HepG2 (cell line): ENCODE data around the gene OSCP1. TPM values are rescaled to one million over a fixed set of nuclear protein-coding genes. Genes with fewer than 3 reads are reported as not detected.

ENCODE experiments used
- AGO2 ChIP-seq: fragments of 200-400 bp; formaldehyde crosslinking; optimal IDR thresholded peaks from 2 replicates; pipeline ENCODE3; 2017; ENCODE audit warnings: mild to moderate bottlenecking, low read depth, low read length, moderate library complexity
- BCL3 ChIP-seq: sonication (generic); formaldehyde crosslinking; IDR thresholded peaks from 2 replicates; pipeline ENCODE4 v1.5.1; 2020; ENCODE audit warnings: mild to moderate bottlenecking, missing genetic modification reagents, moderate library complexity
- FOXO1 ChIP-seq: sonication (generic); formaldehyde crosslinking; IDR thresholded peaks from 2 replicates; pipeline ENCODE4 v1.4.0; 2020; ENCODE audit warnings: missing genetic modification reagents
- HNF4G ChIP-seq, 2 experiments: sonication (generic) in 1 of 2; formaldehyde crosslinking in 1 of 2; IDR thresholded peaks; 2 replicates each; pipeline versions ENCODE4 v1.4.0 to v1.6.1; 2011 to 2020; ENCODE audit warnings: borderline replicate concordance in 2 of 2, low read depth in 2 of 2, mild to moderate bottlenecking in 2 of 2, low read length in 1 of 2, missing genetic modification reagents in 1 of 2, moderate library complexity in 1 of 2
- IKZF4 ChIP-seq: sonication (generic); formaldehyde crosslinking; IDR thresholded peaks from 2 replicates; pipeline ENCODE4 v1.5.1; 2020; ENCODE audit warnings: borderline replicate concordance, mild to moderate bottlenecking, low read depth, missing genetic modification reagents; ENCODE audit errors: not compliant biosample characterization
- JUND ChIP-seq: sonication (generic); formaldehyde crosslinking; IDR thresholded peaks from 2 replicates; pipeline ENCODE4 v1.8.0; 2022; ENCODE audit warnings: mild to moderate bottlenecking, missing genetic modification reagents
- KDM3A ChIP-seq: IDR thresholded peaks from 2 replicates; pipeline ENCODE4 v1.6.1; 2018; ENCODE audit warnings: low read depth, missing compliant biosample characterization
- KLF11 ChIP-seq: IDR thresholded peaks from 2 replicates; pipeline ENCODE4 v1.6.1; 2016; ENCODE audit warnings: missing compliant biosample characterization
- KLF6 ChIP-seq: IDR thresholded peaks from 2 replicates; pipeline ENCODE4 v1.8.0; 2016; ENCODE audit warnings: missing biosample characterization, missing genetic modification reagents
- RAD51 ChIP-seq: fragments of 450-650 bp; IDR thresholded peaks from 2 replicates; pipeline ENCODE4 v1.6.1; 2016; ENCODE audit warnings: borderline replicate concordance
- RFXAP ChIP-seq: sonication (generic); formaldehyde crosslinking; IDR thresholded peaks from 2 replicates; pipeline ENCODE4 v1.4.0; 2020; ENCODE audit warnings: missing genetic modification reagents, borderline replicate concordance
- SRSF1 ChIP-seq: fragments of 200-400 bp; formaldehyde crosslinking; optimal IDR thresholded peaks from 2 replicates; pipeline ENCODE3; 2017; ENCODE audit warnings: mild to moderate bottlenecking, low read depth, low read length, moderate library complexity
- STAT5B ChIP-seq: sonication (generic); formaldehyde crosslinking; IDR thresholded peaks from 2 replicates; pipeline ENCODE4 v1.4.0; 2020; ENCODE audit warnings: missing genetic modification reagents
- TRIM24 ChIP-seq: sonication (generic); formaldehyde crosslinking; IDR thresholded peaks from 2 replicates; pipeline ENCODE4 v1.8.0; 2022; ENCODE audit warnings: mild to moderate bottlenecking, missing genetic modification reagents
- U2AF1 ChIP-seq: fragments of 200-400 bp; formaldehyde crosslinking; optimal IDR thresholded peaks from 2 replicates; pipeline ENCODE3; 2017; ENCODE audit warnings: mild to moderate bottlenecking, low read depth, low read length
- ZNF263 ChIP-seq: sonication (generic); formaldehyde crosslinking; IDR thresholded peaks from 2 replicates; pipeline ENCODE4 v1.4.0; 2020; ENCODE audit warnings: missing genetic modification reagents
- ZNF570 ChIP-seq: sonication (generic); formaldehyde crosslinking; IDR thresholded peaks from 2 replicates; pipeline ENCODE4 v1.4.0; 2020; ENCODE audit warnings: mild to moderate bottlenecking, missing genetic modification reagents, borderline replicate concordance
- ZNF615 ChIP-seq: sonication (generic); formaldehyde crosslinking; IDR thresholded peaks from 2 replicates; pipeline ENCODE4 v1.5.0; 2020; ENCODE audit warnings: mild to moderate bottlenecking, missing genetic modification reagents, borderline replicate concordance
- polyA plus RNA-seq, 8 experiments: library from polyadenylated mRNA; depleted of rRNA in 3 of 8; stranded (reverse) in 7 of 8; unstranded in 1 of 8; fragments of >200 nt; fragmentation: Illumina TruSeq in 4 of 8; extraction: Trizol in 4 of 8; gene quantifications; 2 replicates each; pipeline versions ENCODE4 v1.2.1 to v1.2.3, GENCODE V29; 2011 to 2016; ENCODE audit warnings: low read depth in 4 of 8, missing spikeins in 1 of 8, mixed read lengths in 1 of 8; ENCODE audit not compliant: insufficient read depth in 1 of 8
- total RNA-seq, 5 experiments: library from RNA; depleted of rRNA; stranded (reverse); fragments of >200 nt; fragmentation: Illumina TruSeq; extraction: Trizol; gene quantifications; 2 replicates each; pipeline ENCODE4 v1.2.3, GENCODE V29; 2016; ENCODE audit warnings: low read depth in 1 of 5
- TF ChIP-seq, protein P1 (sequence below): sonication (generic); formaldehyde crosslinking; IDR thresholded peaks from 2 replicates; pipeline ENCODE4 v1.4.0; 2020; ENCODE audit warnings: mild to moderate bottlenecking, missing genetic modification reagents
- TF ChIP-seq, protein P2 (sequence below): sonication (generic); formaldehyde crosslinking; IDR thresholded peaks from 2 replicates; pipeline ENCODE4 v1.8.1; 2022; ENCODE audit warnings: low read depth, mild to moderate bottlenecking, missing genetic modification reagents

OSCP1 gene
- total and polyA plus RNA-seq, 2 of the 13 experiments (the other 11 are each of a cell fraction or from before 2014, with no cell fraction given), result 0.60 to 0.84 TPM

DNA sequence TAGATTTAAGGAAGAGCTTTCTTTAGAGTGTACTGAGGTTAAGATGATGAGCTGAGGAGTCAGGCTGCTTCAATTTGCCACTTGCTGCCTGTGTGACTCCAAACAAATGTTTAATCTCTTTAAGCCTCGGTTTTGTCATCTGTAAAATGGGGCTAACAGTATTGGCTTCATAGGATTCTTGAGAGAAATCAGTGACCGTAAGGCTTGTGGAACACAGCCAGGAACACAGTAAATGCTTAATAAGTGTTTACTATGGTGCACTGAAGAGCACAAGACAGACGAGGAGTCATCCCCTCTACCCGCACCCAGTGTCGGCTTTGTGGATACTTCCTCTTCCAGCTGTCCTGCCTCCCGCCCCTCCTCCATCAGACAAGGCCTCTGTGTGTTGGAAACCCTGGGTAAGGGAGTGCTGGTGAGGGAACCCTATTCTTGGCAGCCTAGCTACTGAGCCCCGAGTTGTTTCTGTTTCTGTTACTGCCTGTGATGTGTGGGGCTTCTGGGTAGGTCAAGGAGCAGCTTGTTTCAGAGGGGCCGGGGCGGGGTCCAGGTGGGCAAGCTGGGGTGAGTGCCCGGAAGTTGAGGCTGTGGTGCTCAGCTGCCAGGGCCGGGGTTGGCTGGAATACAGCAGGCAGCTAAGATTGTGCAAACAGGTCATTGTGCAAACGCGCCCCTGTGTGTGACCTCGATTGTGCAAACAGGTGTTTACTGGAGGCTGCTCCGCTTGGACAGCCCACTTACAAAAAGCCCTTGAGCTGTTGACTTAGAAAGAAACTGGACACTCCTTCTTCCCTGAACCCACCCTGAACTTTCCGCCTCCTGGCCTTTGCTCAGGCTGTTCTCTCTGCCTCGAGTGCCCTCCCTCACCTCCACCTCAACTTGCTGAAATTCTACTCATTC lies 36.4 kb upstream of the OSCP1 start (continued):
- TF ChIP-seq RAD51 (no peak), KDM3A (peak; percentile 93; the same call in 1 of the 2 replicates), RFXAP (CRISPR knock-in tag) (peak; percentile 97), FOXO1 (CRISPR knock-in tag) (peak; percentile 100), STAT5B (CRISPR knock-in tag) (no peak), JUND (CRISPR knock-in tag) (peak; percentile 59; the same call in 1 of the 2 replicates), HNF4G (IDR thresholded peaks at IDR 0.05; ENCODE audit: borderline replicate concordance, low read depth, low read length) (peak; percentile 94), HNF4G (CRISPR knock-in tag; IDR thresholded peaks at IDR 0.05; ENCODE audit: borderline replicate concordance, low read depth) (peak; percentile 64; the same call in 1 of the 2 replicates), TRIM24 (CRISPR knock-in tag) (peak; percentile 89; the same call in 1 of the 2 replicates), KLF6 (peak; percentile 95), U2AF1 (no peak), ZNF615 (CRISPR knock-in tag) (no peak), KLF11 (CRISPR knock-in tag) (peak; percentile 86; the same call in 1 of the 2 replicates), ZNF570 (CRISPR knock-in tag) (0 out of 2 replicates have a peak, but pooled peaks have one; percentile 39), ZNF263 (peak; percentile 89), IKZF4 (no peak), SRSF1 (no peak), AGO2 (no peak), BCL3 (CRISPR knock-in tag) (no peak)
- TF ChIP-seq, protein P1, sequence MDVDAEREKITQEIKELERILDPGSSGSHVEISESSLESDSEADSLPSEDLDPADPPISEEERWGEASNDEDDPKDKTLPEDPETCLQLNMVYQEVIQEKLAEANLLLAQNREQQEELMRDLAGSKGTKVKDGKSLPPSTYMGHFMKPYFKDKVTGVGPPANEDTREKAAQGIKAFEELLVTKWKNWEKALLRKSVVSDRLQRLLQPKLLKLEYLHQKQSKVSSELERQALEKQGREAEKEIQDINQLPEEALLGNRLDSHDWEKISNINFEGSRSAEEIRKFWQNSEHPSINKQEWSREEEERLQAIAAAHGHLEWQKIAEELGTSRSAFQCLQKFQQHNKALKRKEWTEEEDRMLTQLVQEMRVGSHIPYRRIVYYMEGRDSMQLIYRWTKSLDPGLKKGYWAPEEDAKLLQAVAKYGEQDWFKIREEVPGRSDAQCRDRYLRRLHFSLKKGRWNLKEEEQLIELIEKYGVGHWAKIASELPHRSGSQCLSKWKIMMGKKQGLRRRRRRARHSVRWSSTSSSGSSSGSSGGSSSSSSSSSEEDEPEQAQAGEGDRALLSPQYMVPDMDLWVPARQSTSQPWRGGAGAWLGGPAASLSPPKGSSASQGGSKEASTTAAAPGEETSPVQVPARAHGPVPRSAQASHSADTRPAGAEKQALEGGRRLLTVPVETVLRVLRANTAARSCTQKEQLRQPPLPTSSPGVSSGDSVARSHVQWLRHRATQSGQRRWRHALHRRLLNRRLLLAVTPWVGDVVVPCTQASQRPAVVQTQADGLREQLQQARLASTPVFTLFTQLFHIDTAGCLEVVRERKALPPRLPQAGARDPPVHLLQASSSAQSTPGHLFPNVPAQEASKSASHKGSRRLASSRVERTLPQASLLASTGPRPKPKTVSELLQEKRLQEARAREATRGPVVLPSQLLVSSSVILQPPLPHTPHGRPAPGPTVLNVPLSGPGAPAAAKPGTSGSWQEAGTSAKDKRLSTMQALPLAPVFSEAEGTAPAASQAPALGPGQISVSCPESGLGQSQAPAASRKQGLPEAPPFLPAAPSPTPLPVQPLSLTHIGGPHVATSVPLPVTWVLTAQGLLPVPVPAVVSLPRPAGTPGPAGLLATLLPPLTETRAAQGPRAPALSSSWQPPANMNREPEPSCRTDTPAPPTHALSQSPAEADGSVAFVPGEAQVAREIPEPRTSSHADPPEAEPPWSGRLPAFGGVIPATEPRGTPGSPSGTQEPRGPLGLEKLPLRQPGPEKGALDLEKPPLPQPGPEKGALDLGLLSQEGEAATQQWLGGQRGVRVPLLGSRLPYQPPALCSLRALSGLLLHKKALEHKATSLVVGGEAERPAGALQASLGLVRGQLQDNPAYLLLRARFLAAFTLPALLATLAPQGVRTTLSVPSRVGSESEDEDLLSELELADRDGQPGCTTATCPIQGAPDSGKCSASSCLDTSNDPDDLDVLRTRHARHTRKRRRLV (CRISPR knock-in tag), result peak; percentile 87
- TF ChIP-seq, protein P2, sequence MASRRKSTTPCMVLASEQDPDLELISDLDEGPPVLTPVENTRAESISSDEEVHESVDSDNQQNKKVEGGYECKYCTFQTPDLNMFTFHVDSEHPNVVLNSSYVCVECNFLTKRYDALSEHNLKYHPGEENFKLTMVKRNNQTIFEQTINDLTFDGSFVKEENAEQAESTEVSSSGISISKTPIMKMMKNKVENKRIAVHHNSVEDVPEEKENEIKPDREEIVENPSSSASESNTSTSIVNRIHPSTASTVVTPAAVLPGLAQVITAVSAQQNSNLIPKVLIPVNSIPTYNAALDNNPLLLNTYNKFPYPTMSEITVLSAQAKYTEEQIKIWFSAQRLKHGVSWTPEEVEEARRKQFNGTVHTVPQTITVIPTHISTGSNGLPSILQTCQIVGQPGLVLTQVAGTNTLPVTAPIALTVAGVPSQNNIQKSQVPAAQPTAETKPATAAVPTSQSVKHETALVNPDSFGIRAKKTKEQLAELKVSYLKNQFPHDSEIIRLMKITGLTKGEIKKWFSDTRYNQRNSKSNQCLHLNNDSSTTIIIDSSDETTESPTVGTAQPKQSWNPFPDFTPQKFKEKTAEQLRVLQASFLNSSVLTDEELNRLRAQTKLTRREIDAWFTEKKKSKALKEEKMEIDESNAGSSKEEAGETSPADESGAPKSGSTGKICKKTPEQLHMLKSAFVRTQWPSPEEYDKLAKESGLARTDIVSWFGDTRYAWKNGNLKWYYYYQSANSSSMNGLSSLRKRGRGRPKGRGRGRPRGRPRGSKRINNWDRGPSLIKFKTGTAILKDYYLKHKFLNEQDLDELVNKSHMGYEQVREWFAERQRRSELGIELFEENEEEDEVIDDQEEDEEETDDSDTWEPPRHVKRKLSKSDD (CRISPR knock-in tag), result peak; percentile 81; the same call in 1 of the 2 replicates
